PFSK-1 (cell line): Measurements from ENCODE around the gene C15orf40.

Experiments used
- FOXP2 ChIP-seq: optimal IDR thresholded peaks from 2 replicates; pipeline ENCODE3; 2011; ENCODE audit warnings: borderline replicate concordance, control low read depth, inconsistent platforms; ENCODE audit not compliant: insufficient read depth; ENCODE audit errors: extremely low read length, extremely low read depth
- POLR2AphosphoS5 ChIP-seq: IDR thresholded peaks from 2 replicates; pipeline ENCODE4 v1.6.1; 2012; ENCODE audit warnings: low read depth, mild to moderate bottlenecking, control low read depth, low read length, moderate library complexity
- REST ChIP-seq, 2 experiments: IDR thresholded peaks; 2 replicates each; pipeline versions ENCODE4 v1.6.1 to v1.8.0; 2011 to 2012; ENCODE audit warnings: low read depth in 2 of 2, low read length in 2 of 2, control low read depth in 1 of 2, inconsistent platforms in 1 of 2, mild to moderate bottlenecking in 1 of 2, moderate library complexity in 1 of 2; ENCODE audit not compliant: insufficient read depth in 1 of 2
- SIN3A ChIP-seq: IDR thresholded peaks from 2 replicates; pipeline ENCODE4 v1.6.1; 2012; ENCODE audit warnings: mild to moderate bottlenecking, low read length, moderate library complexity, borderline replicate concordance; ENCODE audit not compliant: insufficient read depth
- TAF1 ChIP-seq: IDR thresholded peaks from 2 replicates; pipeline ENCODE4 v1.6.1; 2012; ENCODE audit warnings: low read length, control low read depth, borderline replicate concordance; ENCODE audit not compliant: insufficient read depth

Gene C15orf40

GRCh38 chr15:82999905-83000671 is 11.4 kb downstream of the C15orf40 start:
- no peak for TF ChIP-seq REST (IDR thresholded peaks at IDR 0.05; ENCODE audit: insufficient read depth in 1 of 2, low read depth in 2 of 2, low read length in 2 of 2)
- no peak for TF ChIP-seq POLR2AphosphoS5
- TF ChIP-seq FOXP2: no peak
- TF ChIP-seq TAF1: no peak
- TF ChIP-seq SIN3A: no peak

- TF ChIP-seq FOXP2 (no peak), TAF1 (no peak), REST (IDR thresholded peaks at IDR 0.05; ENCODE audit: insufficient read depth in 1 of 2, low read depth in 2 of 2, low read length in 2 of 2) (no peak), SIN3A (no peak)
These were observed 12.0 kb downstream of the C15orf40 start for GRCh38 chr15:82999426-82999825.

- TF ChIP-seq REST (IDR thresholded peaks at IDR 0.05; ENCODE audit: insufficient read depth in 1 of 2, low read depth in 2 of 2, low read length in 2 of 2) (no peak), TAF1 (no peak), SIN3A (no peak), POLR2AphosphoS5 (no peak), FOXP2 (no peak)
These were observed 15.5 kb downstream of the C15orf40 start for GRCh38 chr15:82995938-82996337.

- TF ChIP-seq FOXP2 (no peak), TAF1 (no peak), POLR2AphosphoS5 (no peak), SIN3A (no peak), REST (IDR thresholded peaks at IDR 0.05; ENCODE audit: insufficient read depth in 1 of 2, low read depth in 2 of 2, low read length in 2 of 2) (no peak)
These were observed 16.4 kb downstream of the C15orf40 start for GRCh38 chr15:82995076-82995475.
